GM21737 (cell line): ENCODE measurements around the gene DCUN1D3.
"Not testable (repeated sequence)": the region's sequence is repeated elsewhere in the genome, so short reads cannot be mapped to it uniquely, and the experiment has no call there.

Source experiments
- ATAC-seq: cut with Tn5 transposase; IDR thresholded peaks from one replicate; pipeline ENCODE4 v1.9.1; 2021; ENCODE audit warnings: mild to moderate bottlenecking, moderate library complexity; ENCODE audit not compliant: unreplicated experiment

DCUN1D3 gene

DNA sequence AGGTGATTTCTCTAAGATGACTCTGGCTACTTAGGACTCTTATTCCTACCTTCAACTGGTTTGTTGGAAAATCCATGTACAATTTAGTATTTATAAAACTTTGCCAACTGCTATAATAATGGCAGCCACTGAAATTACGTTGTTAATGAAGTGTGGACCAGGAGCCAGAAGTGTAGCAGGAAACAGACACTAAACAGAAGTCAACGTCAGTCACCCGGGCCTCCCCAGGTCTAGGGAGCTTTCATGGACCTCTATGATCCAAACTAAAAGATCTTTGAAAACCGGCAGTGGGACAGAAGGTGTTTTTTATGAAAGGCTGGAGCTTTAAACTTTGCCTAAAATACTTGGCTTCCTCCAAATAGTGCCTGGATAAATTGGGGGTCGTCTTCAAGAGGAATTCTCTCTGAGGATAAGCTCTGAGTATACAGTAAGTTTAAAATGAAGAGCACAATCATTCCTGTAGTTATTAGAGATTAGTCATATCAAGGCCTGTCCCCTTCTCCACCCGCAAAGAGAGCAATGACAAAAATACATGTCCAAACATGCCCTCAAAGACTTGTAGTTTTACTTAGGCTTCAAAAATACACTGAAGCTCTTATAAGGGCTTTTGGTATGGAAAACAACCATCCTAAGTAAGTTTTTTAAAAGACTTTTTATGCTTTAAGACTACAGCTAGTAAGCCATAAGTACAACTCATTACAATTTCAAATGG lies 34.6 kb downstream of the DCUN1D3 start:
- ATAC-seq = no peak

DNA sequence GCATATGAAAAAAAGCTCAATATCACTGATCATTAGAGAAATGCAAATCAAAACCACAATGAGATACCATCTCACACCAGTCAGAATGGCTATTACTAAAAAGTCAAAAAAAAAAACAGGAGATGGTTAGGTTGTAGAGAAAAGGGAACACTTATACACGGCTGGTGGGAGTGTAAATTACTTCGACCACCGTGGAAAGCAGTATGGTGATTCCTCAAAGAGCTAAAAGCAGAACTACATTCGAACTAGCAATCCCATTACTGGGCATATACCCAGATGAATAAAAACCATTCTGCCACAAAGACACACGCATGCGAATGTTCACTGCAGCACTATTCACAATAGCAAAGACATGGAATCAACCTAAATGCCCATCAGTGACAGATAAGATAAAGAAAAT lies 35.8 kb downstream of the DCUN1D3 start:
- ATAC-seq = not testable (repeated sequence)

DNA sequence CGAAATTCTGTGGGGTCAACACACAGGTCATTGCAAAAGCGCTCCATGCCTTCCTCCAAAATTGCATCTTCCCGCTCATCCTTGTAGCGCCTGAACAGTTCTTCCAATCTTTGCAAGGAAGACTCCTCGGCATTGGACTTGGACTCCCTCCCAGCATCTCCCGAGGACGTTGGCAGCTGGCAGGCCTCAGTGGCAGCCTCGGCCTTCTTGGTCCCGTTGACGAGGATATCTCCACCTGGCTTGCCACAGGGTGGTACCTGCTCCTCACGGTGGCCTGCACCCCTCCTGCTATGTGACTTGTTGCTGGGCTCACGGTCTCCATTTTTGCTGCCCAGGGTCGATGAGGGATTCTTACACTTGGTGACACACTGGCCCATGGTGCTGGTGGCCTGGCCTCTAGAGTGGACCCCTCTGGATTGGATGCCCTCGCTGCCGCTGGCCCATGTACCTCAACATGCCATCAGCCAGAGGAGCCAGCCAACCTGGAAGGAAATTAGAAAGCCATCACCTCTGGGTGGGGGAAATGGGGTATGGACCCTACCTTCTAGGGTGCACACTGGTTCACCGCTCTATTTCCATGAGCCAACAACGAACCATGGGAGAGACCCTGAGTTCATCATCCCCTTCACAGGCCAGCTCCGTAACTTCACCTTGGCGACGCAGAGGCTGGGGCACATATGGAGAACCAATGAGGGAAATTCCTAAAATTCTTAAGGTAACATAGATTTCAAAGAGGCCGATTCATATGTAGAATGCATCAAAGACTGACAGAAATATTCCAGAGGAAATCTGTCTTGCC lies 37.8 kb downstream of the DCUN1D3 start:
- ATAC-seq = no peak

DNA sequence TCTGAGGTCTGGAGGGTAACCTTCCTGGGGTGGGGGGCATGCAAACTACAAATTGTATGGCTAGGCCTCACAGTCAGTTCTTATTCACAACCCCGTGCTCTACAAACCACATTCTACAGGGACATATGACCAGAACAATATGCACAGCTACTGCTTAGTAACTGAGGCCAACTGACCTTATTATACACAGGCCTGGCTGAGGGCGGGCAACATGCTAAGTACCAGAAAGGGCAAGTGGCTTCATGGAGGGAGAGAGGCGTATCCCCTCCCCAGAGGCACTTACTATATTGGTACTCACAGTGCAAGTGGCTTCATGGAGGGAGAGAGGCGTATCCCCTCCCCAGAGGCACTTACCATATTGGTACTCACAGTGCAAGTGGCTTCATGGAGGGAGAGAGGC lies 39.2 kb downstream of the DCUN1D3 start:
- ATAC-seq = not testable (repeated sequence)

DNA sequence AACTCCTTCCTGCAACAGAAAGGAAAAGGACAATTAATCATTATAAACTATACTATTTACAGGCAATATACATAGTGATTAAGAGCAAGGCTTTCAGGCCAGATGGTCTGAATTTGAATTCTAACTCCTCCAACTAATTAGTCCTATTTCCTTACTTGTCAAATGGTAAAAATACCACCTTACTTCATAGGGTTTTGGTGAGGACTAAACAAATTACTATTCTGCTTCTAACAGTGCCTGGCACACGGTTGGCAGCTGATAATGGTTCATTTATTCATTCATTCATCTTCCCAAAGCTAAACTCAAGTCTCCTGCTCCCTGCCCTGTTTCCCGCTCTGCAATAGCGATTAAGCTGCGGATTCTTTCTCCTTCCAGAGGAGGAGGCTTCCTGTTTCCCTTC lies 39.8 kb downstream of the DCUN1D3 start:
- no peak for ATAC-seq

DNA sequence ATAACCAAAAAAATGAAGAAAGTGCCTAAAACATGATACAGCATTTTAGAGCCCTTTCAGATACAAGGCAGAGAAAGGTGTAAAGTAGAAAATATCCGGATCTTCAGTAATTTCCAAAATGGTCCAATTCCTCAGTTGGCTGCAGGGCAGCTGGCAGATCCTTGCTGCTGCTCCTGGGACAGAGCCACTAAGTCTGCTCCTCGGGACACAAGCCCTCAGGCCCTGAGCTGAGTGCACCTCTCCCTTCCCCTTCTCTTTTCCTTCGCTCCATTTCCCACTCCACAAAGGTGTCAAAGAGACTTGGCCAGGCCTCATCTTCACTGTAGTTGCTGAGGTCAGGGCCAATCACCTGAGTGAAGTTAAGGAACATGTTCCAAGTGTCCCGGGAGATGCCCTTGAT lies 40.5 kb downstream of the DCUN1D3 start:
- no peak for ATAC-seq

DNA sequence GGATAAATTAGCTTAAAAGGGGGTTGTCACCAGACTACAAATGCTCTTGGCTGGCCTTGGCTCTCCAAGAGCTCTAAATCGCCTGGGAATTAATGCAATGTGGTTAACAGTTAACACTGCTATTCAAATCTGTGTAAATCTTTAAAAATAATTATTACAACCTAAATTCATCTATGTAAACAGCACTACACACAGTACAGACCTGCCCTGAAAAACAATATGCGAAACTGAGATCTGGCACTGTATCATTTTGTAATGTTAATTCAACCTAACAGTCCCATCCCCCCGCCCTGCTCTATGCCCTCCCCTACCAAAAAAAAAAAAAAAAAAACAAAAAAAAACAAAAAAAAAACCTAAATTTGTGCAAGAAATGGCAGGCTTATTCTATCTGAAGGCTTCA lies 40.9 kb downstream of the DCUN1D3 start:
- no peak for ATAC-seq

DNA sequence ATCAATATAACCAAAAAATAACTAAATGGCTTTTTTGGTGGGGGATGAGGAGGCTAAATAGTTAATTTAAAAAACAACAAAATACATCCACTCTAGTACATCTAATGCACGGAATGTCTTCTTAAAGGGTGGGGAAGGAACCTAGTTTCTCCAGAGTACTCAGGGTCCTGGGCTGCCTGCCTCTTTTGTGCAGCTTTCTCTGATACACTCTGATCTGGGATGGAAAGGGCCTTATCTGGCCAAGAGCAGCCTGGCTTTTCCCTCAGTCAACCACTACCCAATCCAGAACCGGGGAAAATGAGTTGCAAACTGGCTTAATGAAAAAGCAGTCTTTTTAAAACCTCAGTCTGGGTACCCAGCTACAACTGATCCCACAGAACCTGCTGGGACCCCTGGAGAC lies 42.9 kb downstream of the DCUN1D3 start:
- no peak for ATAC-seq

DNA sequence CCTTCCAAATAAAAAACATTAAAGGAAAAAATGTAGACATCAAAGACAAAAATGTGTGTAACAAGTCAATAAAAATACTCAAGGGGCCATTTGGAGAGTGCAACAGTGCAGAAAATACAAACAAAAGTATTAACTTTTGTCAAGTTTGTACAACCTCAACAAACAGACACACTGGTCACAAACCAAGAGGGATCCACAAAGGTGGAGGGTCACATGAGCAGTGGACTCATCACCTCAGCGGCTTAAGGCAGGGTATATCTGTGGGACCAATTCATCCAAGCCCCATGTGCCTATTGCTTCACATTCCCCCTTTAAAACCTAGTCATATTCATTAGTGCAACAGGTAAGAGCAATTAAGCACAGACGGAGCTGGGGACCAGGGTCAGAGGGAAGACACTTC lies 45.2 kb downstream of the DCUN1D3 start:
- ATAC-seq = no peak

DNA sequence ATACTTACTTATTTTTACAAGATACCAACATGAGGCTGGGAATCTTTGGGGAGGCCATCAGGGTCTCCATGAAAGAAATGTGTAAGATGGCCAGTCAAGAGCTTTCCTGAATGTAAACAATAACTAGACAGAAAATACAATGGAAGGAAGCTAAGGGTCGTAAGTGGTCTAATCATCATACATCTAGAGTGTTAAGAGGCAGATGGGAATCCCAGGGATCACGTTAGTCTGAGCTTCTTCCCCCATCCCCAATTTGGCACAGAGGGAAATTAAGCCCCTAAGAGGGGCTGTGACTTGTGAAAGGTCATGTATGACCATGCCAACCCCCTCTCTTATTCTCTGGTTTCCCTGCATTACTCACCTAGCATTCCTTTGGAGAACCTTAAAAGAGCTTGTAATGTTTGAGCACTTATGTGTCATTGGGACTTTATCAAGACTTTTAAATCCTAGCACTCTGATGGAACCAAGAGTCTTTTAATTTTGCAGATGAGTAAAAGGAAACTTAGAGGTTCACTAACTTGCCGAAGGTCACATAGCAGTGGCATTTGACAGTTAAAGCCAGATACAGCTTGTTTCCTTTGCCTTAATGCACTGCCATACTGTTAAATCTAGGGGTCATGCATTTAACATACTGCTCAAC lies 46.1 kb downstream of the DCUN1D3 start:
- ATAC-seq = no peak

DNA sequence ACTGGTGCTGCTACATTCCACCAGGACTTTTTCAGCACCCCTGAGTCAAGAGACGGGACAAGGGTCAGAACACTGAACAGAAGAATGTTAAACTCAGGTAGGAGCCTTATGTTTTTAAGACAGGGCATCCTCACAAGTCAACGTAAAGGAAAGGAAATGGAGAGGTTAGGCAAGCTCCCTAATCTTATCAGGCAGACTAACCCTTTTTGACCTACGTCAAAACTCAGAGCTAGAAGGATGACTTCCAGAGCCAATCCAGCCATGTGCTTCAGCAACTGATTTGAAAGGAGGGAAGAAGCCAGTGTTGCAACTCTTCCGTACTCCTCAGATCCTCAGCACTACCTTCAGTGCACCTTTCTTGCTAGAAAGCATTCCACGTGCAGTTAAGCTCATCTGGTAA lies 47.0 kb downstream of the DCUN1D3 start:
- ATAC-seq = no peak

DNA sequence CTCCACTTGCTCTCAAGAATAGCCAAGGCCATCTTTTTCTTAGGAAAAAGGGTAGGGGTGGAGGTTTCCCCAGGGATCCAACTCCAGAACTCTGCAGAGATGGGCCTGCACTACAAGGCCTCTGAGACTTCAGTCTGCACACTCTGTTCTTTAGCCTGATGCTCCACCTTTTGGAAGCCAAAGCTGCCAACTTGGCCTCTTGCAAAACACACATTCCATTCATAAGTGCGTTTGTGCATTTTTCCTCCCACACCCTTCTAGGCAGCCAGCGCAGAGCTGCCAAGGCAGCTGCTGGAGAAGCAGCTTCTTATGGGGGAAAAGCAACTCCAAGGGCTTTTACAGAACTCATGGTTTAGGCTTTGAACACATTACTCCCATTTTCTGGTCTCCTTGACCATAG lies 48.6 kb downstream of the DCUN1D3 start:
- no peak for ATAC-seq

DNA sequence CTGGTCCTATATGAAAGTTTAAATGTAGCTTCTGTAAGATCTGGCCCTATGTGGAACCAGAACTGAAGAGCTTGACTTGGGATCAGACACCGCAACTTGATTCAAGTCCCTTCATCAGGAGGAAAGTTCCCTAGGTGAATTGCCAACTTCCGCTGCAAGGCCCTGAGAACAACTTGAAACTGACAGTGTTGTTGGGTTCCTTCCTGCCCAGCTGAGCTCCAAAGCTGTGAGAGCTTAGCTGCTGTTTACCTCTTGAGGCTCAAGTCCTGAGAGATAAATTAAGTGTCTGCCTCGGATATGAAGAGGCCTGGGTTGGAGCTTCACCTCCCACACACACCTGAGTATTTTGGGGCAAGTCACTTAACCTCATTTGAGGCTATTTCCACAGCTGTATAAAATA lies 49.2 kb downstream of the DCUN1D3 start:
- ATAC-seq = no peak

DNA sequence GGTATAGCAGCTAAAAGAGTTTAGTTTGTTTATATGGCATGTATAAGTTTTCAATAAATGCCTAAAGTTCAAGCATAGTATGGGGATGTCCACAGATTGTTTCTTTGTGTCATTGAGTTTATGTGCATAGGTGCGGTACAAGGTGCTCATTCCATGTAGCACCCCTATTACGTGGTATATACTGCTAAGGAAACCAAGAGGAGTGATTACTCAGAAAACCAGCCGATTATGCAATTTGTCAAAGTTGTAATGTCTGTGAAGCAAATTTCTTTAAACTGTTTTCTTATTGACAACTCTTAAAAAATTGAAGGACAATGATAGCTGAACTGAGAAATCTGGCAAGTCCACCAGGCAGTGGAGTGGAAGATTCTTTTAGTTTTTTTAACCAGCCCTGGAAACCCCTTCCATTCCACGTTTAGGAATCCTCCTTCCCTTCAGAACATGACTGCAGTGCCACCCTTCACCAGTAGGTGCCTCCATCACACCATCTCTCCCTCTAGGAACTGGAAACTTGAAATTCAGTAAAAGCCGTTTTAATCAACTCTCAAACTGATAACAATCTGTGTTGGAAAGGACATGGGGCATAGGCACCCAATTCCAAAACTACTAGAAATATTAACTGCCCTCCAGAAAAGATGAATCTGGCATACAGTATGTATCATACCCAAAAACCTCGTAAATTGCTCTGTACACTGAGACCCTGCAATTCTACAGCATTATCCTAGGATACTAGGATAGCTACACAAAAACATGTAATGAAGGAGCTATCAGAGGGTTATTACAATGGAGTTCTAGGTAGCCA lies 50.4 kb downstream of the DCUN1D3 start:
- no peak for ATAC-seq

DNA sequence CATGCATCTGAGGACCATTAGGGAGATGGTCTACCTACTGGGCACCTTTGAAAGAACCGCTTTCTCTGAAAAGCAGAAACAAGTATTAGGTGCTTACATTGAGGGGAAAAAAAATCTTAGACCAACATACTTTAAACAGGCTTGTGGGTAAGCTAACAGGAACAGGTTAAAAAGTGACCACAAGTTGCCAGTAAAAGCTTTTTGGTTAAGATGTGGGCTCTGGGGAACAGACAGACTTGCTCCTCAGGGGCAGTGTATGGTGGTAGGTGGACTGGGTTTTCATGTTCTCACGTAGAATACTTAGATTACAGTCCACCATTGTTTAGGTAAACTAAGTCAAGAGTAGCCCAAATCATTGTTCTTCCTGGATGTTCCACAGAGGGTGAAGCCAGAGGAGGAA lies 52.6 kb downstream of the DCUN1D3 start:
- no peak for ATAC-seq

DNA sequence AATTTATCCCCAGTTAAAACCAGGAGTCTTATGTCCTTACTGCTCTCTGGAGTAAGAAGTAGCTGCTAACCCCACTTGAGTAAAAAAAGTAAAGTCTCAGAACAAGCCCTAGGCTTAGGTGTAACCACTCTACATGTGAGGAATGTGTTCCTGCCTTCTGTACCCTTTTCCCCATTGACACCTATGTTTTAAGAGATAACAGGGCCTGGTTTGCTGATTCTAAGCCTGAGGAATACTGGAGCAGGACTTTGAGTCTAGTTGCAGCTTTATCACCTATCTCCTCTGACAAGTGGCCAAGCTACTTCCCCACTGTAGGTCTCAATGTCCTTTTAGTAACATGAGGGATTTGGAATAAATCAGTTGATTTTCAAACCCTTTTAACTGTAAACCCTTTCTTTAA lies 53.6 kb downstream of the DCUN1D3 start:
- no peak for ATAC-seq

DNA sequence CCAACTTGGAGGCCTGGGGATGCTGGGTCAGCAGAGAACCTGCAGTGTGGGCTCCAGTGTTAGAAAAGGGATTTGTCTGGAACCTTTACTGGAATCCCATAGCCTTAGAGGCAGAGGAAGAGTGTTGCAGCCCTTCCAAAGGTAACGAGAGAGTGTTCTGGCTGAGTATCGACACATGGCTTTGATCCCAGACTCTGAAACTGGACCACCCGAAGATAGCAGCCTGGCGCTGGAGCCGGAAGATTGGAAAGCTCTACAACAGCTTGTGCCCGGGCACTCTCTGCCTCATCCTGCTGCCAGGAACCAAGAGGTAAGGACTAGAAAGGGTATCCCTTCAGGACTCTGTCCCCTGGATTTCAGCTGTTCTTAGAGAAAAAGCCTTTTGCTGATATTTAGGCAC lies 54.1 kb downstream of the DCUN1D3 start:
- no peak for ATAC-seq

DNA sequence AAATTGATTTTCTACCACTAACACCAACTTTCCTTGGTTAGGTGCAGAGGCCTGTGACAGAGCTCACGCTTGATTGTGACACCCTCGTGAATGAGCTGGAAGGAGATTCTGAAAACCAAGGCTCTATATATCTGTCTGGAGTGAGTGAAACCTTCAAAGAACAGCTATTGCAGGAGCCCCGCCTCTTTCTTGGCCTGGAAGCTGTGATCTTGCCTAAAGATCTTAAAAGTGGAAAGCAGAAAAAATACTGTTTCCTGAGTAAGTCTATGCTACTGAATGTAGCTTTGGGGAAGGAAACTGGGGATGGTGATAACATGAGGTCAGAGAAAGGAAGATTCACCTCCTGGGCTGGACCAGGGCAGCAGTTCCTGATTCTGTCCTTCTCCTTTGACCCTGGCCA lies 55.6 kb downstream of the DCUN1D3 start:
- no peak for ATAC-seq

DNA sequence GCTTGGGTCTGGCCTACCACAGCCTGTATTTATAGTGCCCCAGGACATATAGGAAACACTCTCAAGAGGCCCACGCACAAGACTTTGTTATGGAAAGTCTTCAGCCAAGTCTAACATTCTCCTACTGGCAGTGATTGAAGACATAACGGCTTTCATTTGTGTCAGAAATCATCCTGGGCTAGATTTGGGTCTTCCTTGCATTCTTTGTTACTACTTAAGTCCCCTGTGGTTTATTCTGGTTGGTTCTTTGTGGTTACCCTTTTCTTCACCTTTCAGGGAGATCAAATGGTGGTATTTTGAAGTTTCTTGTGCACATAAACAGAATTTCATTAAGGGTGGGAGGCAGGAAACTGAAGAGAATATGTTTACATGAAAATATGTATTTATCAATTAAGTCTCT lies 56.1 kb downstream of the DCUN1D3 start:
- no peak for ATAC-seq

DNA sequence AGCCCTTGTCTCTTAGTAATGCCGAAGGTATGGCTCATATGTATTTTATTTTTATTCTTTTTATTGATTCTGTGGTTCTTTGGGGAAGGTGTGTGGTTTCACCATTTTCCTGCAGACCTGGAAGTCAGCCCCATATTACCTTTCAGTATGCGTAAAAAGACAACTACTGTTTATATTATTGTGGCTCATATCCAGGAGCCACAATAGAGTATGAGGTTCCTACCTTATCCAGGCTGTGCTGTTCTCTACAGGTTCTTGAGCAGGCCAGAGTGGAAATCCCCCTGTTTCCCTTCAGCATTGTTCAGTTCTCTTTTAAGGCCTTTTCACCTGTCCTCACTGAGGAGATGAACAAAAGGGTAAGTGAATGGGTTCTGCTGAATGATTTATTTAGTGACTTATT lies 60.7 kb downstream of the DCUN1D3 start:
- no peak for ATAC-seq

DNA sequence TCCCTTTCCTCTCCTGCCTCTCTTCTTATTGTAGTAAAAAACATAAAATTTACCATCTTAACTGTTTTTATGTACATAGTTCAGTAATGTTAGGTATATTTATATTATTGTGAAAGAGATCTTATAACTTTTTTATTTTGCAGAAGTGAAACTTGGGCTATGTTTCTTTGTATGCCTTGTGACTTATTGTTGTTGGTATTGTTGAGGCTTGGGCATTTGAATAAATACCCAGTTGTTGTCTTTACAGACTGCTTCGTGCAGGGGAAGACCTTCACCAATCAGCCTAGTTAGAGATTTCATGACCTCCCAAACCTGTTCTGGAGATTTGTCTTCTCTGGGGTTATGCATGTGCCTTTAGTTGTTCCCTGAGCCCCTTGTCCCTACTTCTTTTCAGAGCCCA lies 61.9 kb downstream of the DCUN1D3 start:
- no peak for ATAC-seq
